ENCODE measurements around the gene CCL11. TPM values are rescaled to one million over a fixed set of nuclear protein-coding genes. Genes with fewer than 3 reads are reported as not detected.

The CCL11 gene
- total RNA-seq, 2 donors from 2014 or later = not detected

GRCh38 chr17:34265711-34266110 is 19.8 kb upstream of the CCL11 start:
- Histone ChIP-seq H3K4me3 (no peak overlapping the region), H3K9me3 (no peaks in the 10 kb centered on the region), H3K27me3 (replicated peaks; ENCODE audit: insufficient read depth) (no peaks in the 10 kb centered on the region), H3K4me1 (ENCODE audit: control insufficient read depth in 1 of 2, low read depth in 2 of 2) (no peaks in the 10 kb centered on the region), H3K36me3 (no peaks in the 10 kb centered on the region), H3K27ac (no peak overlapping the region)
- no peak for TF ChIP-seq CTCF (IDR thresholded peaks at IDR 0.05)
- no peak for ATAC-seq (ENCODE audit: insufficient number of reproducible peaks, low FRiP score, low read depth)
- DNase-seq (ENCODE audit: low spot score) = no peak

GRCh38 chr17:34269969-34270368 is 15.6 kb upstream of the CCL11 start, which contains the start of gene CCL7:
Gene CCL7 (plus strand): TSS chr17:34270221. CDS start chr17:34270291, 70 bp downstream.
- Histone ChIP-seq H3K27ac (no peak within 1 kb of the TSS), H3K36me3 (no peaks in the 10 kb centered on the region), H3K4me3 (no peak within 1 kb of the TSS), H3K27me3 (replicated peaks; ENCODE audit: insufficient read depth) (no peaks in the 10 kb centered on the region), H3K9me3 (no peaks in the 10 kb centered on the region), H3K4me1 (ENCODE audit: control insufficient read depth in 1 of 2, low read depth in 2 of 2) (no peaks in the 10 kb centered on the region)
- TF ChIP-seq CTCF (IDR thresholded peaks at IDR 0.05) = no peak
- DNase-seq (ENCODE audit: low spot score) (no peak), ATAC-seq (ENCODE audit: insufficient number of reproducible peaks, low FRiP score, low read depth) (no peak)

- TF ChIP-seq CTCF (IDR thresholded peaks at IDR 0.05) = no peak
- ATAC-seq (ENCODE audit: insufficient number of reproducible peaks, low FRiP score, low read depth) (no peak), DNase-seq (ENCODE audit: low spot score) (no peak)
- H3K27me3 ChIP-seq (replicated peaks; ENCODE audit: insufficient read depth) = no peaks in the 10 kb centered on the region
- H3K27ac ChIP-seq = no peak overlapping the region
- no peak overlapping the region for H3K4me3 ChIP-seq
- H3K9me3 ChIP-seq = no peaks in the 10 kb centered on the region
- no peaks in the 10 kb centered on the region for H3K4me1 ChIP-seq (ENCODE audit: control insufficient read depth in 1 of 2, low read depth in 2 of 2)
- no peaks in the 10 kb centered on the region for H3K36me3 ChIP-seq
These were observed 9.7 kb upstream of the CCL11 start for GRCh38 chr17:34275881-34276280.

- H3K4me3 ChIP-seq = no peak overlapping the region
- no peaks in the 10 kb centered on the region for H3K27me3 ChIP-seq (replicated peaks; ENCODE audit: insufficient read depth)
- DNase-seq (ENCODE audit: low spot score) (no peak), ATAC-seq (ENCODE audit: insufficient number of reproducible peaks, low FRiP score, low read depth) (no peak)
- no peaks in the 10 kb centered on the region for H3K36me3 ChIP-seq
- no peaks in the 10 kb centered on the region for H3K4me1 ChIP-seq (ENCODE audit: control insufficient read depth in 1 of 2, low read depth in 2 of 2)
- no peaks in the 10 kb centered on the region for H3K9me3 ChIP-seq
- no peak overlapping the region for H3K27ac ChIP-seq
- TF ChIP-seq CTCF (IDR thresholded peaks at IDR 0.05) = no peak
These were observed 8.7 kb upstream of the CCL11 start for GRCh38 chr17:34276826-34277225.

- no peaks in the 10 kb centered on the region for H3K36me3 ChIP-seq
- no peak overlapping the region for H3K4me3 ChIP-seq
- ATAC-seq (ENCODE audit: insufficient number of reproducible peaks, low FRiP score, low read depth) (no peak), DNase-seq (ENCODE audit: low spot score) (no peak)
- no peak overlapping the region for H3K27ac ChIP-seq
- H3K4me1 ChIP-seq (ENCODE audit: control insufficient read depth in 1 of 2, low read depth in 2 of 2) = no peaks in the 10 kb centered on the region
- no peaks in the 10 kb centered on the region for H3K9me3 ChIP-seq
- H3K27me3 ChIP-seq (replicated peaks; ENCODE audit: insufficient read depth) = no peaks in the 10 kb centered on the region
- no peak for TF ChIP-seq CTCF (IDR thresholded peaks at IDR 0.05)
These were observed 2.0 kb upstream of the CCL11 start for GRCh38 chr17:34283571-34283970.
